HEK293T (cell line): ENCODE data around the gene SLC7A14.

ENCODE experiments used
- CTCF ChIA-PET: fragments of 350-600 bp; formaldehyde crosslinking; extraction: SDS; loops from one replicate; lab custom pipeline; 2021; ENCODE audit warnings: antibody characterized with exemption, inconsistent platforms; lab: Yijun Ruan, JAX
- POLR2A ChIA-PET: fragments of 350-600 bp; formaldehyde crosslinking; extraction: SDS; loops from one replicate; lab custom pipeline; 2020; ENCODE audit warnings: antibody characterized with exemption, inconsistent platforms; lab: Yijun Ruan, JAX
- DNase-seq: peaks from one replicate; pipeline ENCODE4 v3.0.0; 2012; ENCODE audit warnings: mixed read lengths; ENCODE audit errors: extremely low spot score
- ARNT ChIP-seq: fragments of 450-650 bp; IDR thresholded peaks from 2 replicates; pipeline ENCODE4 v1.6.1; 2017; ENCODE audit warnings: mild to moderate bottlenecking
- BHLHE40 ChIP-seq: fragments of 450-650 bp; IDR thresholded peaks from 2 replicates; pipeline ENCODE4 v1.6.1; 2016; ENCODE audit warnings: mild to moderate bottlenecking, moderate library complexity, borderline replicate concordance
- CTBP1 ChIP-seq: fragments of 450-650 bp; IDR thresholded peaks from 2 replicates; pipeline ENCODE4 v1.6.1; 2016; ENCODE audit warnings: borderline replicate concordance
- ELF4 ChIP-seq: fragments of 450-650 bp; IDR thresholded peaks from 2 replicates; pipeline ENCODE4 v1.6.1; 2017; ENCODE audit warnings: antibody characterized with exemption
- FOXA1 ChIP-seq: fragments of 450-650 bp; IDR thresholded peaks from 2 replicates; pipeline ENCODE4 v1.6.1; 2016; ENCODE audit warnings: mild to moderate bottlenecking
- FOXK2 ChIP-seq: fragments of 450-650 bp; IDR thresholded peaks from 2 replicates; pipeline ENCODE4 v1.6.1; 2016; ENCODE audit warnings: mild to moderate bottlenecking
- FOXM1 ChIP-seq: fragments of 450-650 bp; IDR thresholded peaks from 2 replicates; pipeline ENCODE4 v1.6.1; 2017; ENCODE audit warnings: mild to moderate bottlenecking, borderline replicate concordance
- HDGF ChIP-seq: fragments of 450-650 bp; IDR thresholded peaks from 2 replicates; pipeline ENCODE4 v1.6.1; 2017; ENCODE audit warnings: antibody characterized with exemption, borderline replicate concordance
- L3MBTL2 ChIP-seq: fragments of 450-650 bp; conservative IDR thresholded peaks from 2 replicates; pipeline ENCODE4 v1.6.1; 2016; ENCODE audit warnings: mild to moderate bottlenecking
- LEF1 ChIP-seq: fragments of 450-650 bp; IDR thresholded peaks from 2 replicates; pipeline ENCODE4 v1.6.1; 2017; ENCODE audit warnings: mild to moderate bottlenecking, borderline replicate concordance
- NFRKB ChIP-seq: fragments of 450-650 bp; IDR thresholded peaks from 2 replicates; pipeline ENCODE4 v1.6.1; 2016; ENCODE audit warnings: mild to moderate bottlenecking, moderate library complexity
- SP1 ChIP-seq: fragments of 450-650 bp; IDR thresholded peaks from 2 replicates; pipeline ENCODE4 v1.6.1; 2017
- SUZ12 ChIP-seq: fragments of 450-650 bp; IDR thresholded peaks from 2 replicates; pipeline ENCODE4 v1.6.1; 2016; ENCODE audit warnings: mild to moderate bottlenecking
- TARDBP ChIP-seq: fragments of 450-650 bp; IDR thresholded peaks from 2 replicates; pipeline ENCODE4 v1.6.1; 2016
- ZNF384 ChIP-seq: fragments of 450-650 bp; IDR thresholded peaks from 2 replicates; pipeline ENCODE4 v1.6.1; 2016
- TF ChIP-seq, protein P1 (sequence below): fragments of 450-650 bp; IDR thresholded peaks from 2 replicates; pipeline ENCODE4 v1.6.1; 2016

The SLC7A14 gene

DNA sequence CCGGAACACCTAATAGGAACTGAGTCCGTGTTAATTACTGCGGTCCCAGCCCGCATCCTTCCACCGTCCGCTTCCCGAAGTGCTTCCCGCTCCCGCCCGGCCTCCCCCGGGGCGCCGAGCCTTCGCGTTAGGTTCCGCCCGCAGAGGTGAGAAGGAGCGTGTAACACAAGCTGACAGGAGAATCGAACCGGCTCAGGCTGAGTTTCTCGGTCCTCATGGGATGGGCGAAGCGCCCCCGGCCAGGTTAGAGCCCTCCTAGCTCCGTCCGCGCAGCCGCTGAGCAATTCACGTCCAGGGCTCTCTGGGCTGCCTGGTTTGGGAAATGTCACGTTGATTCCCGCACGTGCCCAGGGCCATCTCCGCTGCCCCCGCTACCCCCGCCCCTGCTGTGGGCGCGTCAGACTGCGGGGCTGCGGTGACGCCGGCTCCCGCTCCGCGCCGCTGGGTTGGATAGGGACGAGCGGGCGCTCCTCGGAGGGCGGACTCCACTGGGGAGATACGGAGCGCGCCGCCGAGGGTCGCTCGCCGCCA lies 166.3 kb downstream of the SLC7A14 start:
- ChIA-PET POLR2A (no interaction called here), CTCF (no interaction called here)
- TF ChIP-seq ARNT: no peak
- TF ChIP-seq BHLHE40: no peak
- no peak for TF ChIP-seq L3MBTL2
- TF ChIP-seq ELF4: no peak
- no peak for TF ChIP-seq HDGF
- no peak for TF ChIP-seq TARDBP
- no peak for TF ChIP-seq ZNF384
- TF ChIP-seq SP1: no peak
- no peak for DNase-seq

DNA sequence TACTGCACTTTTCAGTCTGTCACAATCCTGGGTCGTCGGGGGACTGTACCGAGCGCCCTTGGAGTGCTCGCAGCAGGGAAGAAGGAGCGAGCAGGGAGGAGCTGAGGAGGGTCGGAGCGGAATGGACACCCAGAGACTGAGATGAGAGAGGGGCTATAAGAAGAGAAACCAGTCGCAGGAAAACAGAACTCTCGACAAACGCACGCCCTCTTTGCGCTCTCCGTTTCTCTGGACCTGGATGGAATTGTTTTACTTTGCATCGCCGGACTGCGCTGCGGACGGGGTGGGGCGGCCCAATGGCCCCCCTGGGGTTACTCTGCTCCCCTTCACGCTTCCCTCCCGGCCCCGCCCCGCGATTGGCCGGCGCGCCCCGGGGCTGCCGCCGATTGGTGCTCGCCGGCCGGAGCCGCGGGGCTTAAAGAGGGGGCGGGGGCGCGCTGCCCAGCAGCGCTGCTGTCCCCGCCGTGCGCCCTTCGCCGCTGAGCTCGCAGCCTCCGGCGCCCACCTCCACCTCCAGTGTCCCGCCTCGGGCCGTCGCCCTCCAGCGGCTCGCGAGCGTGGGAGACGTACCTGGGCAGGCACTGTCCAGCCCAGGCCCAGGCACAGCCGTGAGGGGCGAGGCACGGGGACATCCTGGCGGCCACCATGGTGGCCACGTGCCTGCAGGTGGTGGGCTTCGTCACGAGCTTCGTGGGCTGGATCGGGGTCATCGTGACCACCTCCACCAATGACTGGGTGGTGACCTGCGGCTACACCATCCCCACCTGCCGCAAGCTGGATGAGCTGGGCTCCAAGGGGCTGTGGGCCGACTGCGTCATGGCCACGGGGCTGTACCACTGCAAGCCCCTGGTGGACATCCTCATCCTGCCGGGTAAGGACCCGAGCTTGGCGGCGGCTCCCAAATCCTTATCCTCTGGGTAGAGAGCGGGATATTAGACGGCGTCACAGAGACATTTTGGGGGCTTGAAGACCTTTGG lies 167.2 kb downstream of the SLC7A14 start, which contains the start of gene CLDN11:
CLDN11 (plus strand) TSS at position 447 of the 977 bp plus-strand sequence; CDS start at position 646, 199 bp downstream.
- DNase-seq: no peak
- ChIA-PET CTCF (no interaction called here), POLR2A (no interaction called here)
- TF ChIP-seq HDGF (no peak), SP1 (no peak), LEF1 (no peak), TARDBP (no peak), FOXM1 (no peak), FOXK2 (no peak)
- TF ChIP-seq, protein P1, sequence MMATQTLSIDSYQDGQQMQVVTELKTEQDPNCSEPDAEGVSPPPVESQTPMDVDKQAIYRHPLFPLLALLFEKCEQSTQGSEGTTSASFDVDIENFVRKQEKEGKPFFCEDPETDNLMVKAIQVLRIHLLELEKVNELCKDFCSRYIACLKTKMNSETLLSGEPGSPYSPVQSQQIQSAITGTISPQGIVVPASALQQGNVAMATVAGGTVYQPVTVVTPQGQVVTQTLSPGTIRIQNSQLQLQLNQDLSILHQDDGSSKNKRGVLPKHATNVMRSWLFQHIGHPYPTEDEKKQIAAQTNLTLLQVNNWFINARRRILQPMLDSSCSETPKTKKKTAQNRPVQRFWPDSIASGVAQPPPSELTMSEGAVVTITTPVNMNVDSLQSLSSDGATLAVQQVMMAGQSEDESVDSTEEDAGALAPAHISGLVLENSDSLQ: no peak

DNA sequence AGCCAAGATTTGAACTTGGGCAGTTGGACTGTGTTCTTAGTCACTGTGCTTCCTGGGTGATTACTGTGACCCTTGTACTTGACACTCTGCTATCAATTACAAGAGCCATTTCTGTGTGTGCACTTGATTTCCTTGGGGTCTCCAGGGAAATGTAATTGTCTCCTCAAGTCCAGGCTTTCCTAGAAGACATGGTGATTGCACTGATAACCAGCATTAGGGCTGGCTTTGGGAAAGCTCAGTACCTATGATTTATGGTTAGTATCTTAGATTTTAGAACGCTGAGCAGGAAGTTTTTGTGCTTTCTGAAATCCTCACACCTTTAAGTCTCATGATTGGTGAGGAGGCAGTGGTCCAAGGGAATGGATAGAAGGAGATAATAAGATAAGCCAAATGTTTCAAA lies 168.8 kb downstream of the SLC7A14 start:
- no peak for DNase-seq
- TF ChIP-seq ARNT (no peak), CTBP1 (no peak), FOXA1 (no peak), HDGF (no peak), SUZ12 (no peak), ZNF384 (no peak), FOXM1 (no peak), SP1 (no peak), L3MBTL2 (no peak), LEF1 (no peak)
- ChIA-PET CTCF (no interaction called here), POLR2A (no interaction called here)

DNA sequence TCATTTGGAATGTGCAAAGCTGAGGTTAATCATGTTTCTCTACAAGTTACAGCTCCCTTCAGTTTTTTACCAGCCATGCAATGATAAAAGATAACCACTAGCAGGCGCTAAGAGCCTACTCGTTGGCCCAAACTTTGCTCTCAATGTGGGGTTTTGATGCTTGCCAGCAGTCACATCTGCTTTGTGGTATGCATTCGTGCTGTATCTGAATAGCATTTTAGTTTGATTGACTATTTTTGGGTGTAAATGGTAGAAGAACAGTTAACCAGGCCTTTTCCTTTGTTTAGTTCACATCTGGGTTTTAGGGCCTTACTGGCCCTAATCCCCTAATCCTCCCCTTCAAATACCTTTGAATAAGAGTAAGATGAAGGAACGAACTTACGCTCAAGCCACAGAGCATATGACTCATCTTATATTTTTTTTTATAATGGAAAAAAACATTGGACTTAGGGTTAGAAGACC lies 171.6 kb downstream of the SLC7A14 start:
- ChIA-PET CTCF (interaction anchor here (0.6 to 1.3 kb wide), 10 partner anchors 12 to 438 kb away, joined by 3 to 8 read pairs (median 4); no protein-coding TSS in a partner anchor), POLR2A (no interaction called here)
- TF ChIP-seq SP1: no peak
- TF ChIP-seq, protein P1: no peak
- TF ChIP-seq CTBP1: no peak
- no peak for TF ChIP-seq L3MBTL2
- TF ChIP-seq TARDBP: no peak
- TF ChIP-seq ELF4: no peak
- peak; percentile 64 for DNase-seq

DNA sequence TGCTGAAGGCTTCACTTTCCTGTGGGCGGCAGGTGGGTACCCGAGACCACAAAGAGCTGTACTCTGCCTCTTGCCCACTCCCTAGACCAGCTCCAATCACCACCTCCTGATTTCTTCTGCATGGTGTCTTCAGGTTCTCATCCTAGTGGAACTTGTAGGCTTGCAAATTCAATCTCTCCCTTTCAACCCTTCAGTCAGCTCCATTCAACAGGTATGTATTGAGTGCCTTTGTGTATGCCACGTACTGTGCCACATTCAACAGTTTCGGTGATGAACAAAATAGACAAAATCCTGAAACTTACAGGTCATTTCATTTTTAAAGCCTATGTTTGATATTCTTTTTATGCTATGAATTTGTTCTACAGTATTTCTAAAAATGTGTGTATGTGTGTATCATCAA lies 172.6 kb downstream of the SLC7A14 start:
- POLR2A ChIA-PET: no interaction called here
- DNase-seq: no peak
- TF ChIP-seq FOXK2 (no peak), CTBP1 (no peak), NFRKB (no peak), FOXA1 (no peak), HDGF (no peak), FOXM1 (no peak), ELF4 (no peak), L3MBTL2 (no peak)
- TF ChIP-seq, protein P1: no peak
- CTCF ChIA-PET: interaction anchor here (0.6 to 1.3 kb wide), 7 partner anchors 13 to 398 kb away, joined by 3 to 8 read pairs (median 4); no protein-coding TSS in a partner anchor

DNA sequence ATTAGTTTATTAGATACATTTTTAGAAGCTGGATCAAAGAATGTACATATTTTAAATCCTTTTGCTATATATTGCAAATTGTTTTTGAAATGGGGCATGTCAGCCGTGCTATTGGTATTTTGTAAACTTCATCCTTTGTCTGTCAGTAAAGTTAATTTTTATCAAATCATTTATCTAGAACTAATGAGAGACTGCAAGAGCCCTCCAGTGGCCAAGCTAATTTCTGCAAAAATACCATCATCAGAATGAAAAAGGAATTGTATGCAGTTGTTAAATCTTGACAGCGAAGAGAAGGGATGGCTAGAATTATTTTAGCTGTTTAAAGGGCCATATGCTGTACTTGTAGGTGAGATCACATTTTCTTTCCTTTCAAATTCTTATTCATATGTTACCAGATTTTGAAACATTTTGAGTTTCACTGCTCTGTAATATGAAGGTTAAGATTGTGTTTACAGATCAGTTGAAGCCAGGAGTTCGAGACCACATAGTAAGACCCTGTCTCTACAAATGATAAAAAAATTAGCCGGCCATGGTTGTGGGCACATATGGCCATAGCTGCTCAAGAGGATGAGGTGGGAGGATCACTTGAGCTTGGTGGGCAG lies 175.3 kb downstream of the SLC7A14 start:
- ChIA-PET POLR2A (no interaction called here), CTCF (interaction anchor here (0.6 kb wide), 1 partner anchor 355 kb away, joined by 3 read pairs; no protein-coding TSS in a partner anchor)
- TF ChIP-seq ZNF384: no peak
- TF ChIP-seq FOXA1: no peak
- TF ChIP-seq BHLHE40: no peak
- TF ChIP-seq TARDBP: no peak
- TF ChIP-seq FOXM1: no peak
- no peak for TF ChIP-seq NFRKB
- TF ChIP-seq FOXK2: no peak
- TF ChIP-seq HDGF: no peak
- no peak for TF ChIP-seq CTBP1
- no peak for TF ChIP-seq LEF1
- TF ChIP-seq ELF4: no peak
- no peak for TF ChIP-seq SUZ12
- TF ChIP-seq, protein P1: no peak
- TF ChIP-seq ARNT: no peak
- TF ChIP-seq SP1: no peak
- no peak for TF ChIP-seq L3MBTL2
- no peak for DNase-seq
